Activated gamma-delta T cell treated with Interleukin-2 at 50 U/mL for 16 hours (primary cell): ENCODE measurements around the gene CCDC78.

ENCODE experiments used
- DNase-seq: peaks from one replicate; pipeline ENCODE4 v3.0.0-alpha.2; 2020

The CCDC78 gene

DNA sequence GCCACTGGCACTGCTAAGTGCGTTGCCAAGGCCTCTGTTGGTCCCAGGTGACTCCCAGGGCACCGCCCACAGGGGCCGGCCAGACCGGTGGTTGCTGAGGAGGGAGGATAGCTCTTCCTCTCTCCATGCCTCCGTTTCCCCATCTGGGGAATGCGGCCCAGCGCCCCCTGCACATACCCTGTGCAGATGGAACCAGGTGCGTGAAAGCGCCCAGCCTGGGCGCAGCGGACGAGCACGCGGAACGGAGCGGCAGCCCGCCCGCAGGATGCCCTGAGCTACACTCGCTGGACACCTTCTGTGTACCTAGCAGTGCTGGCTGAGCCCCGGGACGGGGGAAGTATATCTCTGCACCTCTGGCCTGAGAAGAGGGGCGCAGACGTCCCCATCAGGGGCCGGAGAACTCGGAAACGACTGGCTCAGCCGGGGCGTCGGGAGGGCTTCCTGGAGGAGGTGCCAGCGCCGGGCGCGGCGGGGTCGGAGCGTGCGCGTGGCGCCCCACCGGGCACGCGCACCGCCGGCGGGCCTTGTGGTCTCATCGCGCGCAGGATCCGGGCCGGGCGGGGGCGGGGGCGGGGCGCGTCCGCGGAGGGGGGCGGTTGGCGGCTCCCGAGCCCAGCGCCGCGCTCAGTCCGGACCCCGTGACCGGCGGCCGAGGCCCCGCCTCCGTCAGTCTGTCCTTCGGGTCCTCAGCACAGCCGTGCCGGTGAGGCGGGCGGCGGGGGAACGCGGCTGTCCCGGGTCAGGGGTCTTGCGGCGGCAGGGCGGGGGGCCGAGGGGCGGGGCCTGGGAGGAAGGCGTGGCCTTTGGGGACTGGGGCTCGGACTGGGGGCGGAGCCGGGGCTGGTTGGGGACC lies at the start of gene CCDC78, which contains the start of gene HAGHL:
Gene CCDC78 (minus strand): TSS at position 6 of the 853 bp plus-strand sequence. CDS start 76 bp downstream, outside the sequence.
Gene HAGHL (plus strand): TSS at position 669 of the 853 bp plus-strand sequence. CDS start 404 bp downstream, outside the sequence.
- DNase-seq = peak; percentile 63

DNA sequence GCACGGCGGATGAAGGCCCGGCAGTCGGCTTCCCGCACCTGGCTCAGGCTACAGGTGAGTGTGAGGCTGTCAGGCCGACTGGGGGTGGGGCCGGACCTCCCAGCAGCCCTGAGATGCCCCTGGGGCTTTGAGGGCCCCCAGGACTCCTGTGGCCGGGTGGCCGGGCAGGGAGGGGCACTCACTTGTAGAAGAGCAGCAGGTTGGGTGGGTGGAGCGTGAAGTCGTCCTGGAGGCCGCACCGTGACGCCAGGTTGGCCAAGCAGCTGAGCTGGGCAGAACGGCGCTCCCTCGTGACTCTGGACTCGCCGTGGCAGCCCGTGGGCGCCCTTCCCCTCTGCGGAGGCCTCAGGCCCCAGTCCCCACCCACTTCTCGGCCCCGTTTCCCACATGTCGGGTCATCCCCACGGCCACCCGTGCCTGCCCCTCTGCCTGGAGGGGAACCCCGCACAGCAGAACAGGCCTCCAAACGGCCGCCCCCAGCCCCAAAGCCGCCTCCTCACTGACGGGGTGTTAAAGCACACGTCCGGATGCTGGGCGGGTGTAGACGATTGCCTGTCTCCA lies 49.1 kb upstream of the CCDC78 start:
- DNase-seq = no peak

DNA sequence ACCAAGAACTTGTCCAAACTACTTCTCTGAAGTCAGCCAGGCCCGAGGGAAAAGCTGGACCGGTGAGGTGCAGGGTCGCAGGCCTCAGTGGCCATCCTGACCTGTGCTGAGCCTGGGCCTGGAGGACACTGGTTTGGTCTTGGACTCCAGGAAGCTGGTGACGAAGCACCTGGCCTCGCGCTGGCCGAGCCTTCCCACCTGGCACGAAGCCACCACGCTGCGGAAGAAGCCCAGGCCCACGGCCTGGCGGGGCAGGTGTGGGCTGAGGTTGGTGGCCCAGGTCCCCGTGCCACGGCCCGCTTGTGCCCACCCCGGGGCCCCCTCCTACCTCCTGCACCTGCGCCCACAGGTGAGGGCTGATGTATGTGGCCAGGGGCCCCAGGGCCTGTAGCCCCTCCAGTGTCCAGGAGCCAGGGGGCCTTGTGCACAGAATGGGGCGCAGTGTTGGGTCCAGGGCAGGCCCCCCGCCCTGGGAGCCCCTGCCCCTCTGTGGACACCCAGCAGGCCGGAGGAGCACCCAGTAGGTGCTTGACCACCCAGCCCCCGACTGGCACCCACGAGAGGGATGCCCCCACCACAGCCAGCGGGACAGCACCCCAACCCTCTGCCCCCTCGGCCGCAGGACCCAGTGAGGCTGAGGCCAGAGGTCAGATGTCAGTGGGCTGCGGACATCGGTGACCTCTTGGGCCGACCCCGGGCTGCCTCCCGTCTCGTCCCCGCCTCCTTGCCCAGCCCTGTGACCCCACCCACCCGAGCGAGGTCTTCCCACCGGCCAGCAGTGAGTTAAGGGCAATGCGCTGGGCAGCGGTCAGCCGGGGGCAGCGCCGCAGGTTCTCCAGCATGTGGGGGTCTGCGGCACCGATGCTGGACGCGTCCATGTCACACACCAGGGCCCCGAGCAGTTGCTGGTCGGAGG lies 48.1 kb upstream of the CCDC78 start:
- no peak for DNase-seq

DNA sequence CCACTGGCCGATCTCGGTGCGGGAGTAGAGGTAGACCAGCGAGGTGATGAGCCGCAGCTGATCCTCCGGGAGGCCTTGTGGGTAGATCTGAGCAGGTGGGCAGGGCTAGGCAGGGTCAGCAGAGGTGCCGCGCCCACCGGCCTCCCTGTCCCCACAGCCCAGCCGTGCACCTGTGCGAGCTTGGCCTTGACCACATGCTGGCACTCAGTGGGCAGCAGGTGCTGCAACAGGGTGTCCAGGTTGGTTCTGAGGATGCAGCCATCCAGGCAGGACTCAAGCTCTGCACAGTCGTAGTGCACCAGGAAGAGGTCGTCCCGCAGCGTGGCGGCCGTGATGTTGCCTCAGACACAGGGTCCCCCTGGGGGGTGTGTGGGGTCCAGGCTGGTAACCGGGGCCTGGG lies 46.7 kb upstream of the CCDC78 start:
- DNase-seq = no peak

DNA sequence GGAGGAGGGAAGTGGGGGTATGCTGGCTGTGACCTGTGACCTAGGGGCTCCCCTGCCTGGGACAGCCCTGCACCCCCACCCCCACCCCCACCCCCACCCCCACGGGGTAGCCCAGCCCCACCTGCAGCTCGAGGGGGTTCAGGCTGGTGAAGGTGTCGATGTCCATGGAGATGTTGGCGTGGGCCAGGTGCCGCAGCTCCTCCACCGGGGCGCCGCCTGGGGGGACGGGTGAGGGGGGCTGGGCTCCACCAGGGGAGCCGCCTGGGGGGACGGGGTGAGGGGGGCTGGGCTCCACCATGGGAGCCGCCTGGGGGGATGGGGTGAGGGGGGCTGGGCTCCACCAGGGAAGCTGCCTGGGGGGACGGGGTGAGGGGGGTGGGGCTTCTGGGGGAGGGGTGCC lies 44.2 kb upstream of the CCDC78 start:
- DNase-seq = no peak

DNA sequence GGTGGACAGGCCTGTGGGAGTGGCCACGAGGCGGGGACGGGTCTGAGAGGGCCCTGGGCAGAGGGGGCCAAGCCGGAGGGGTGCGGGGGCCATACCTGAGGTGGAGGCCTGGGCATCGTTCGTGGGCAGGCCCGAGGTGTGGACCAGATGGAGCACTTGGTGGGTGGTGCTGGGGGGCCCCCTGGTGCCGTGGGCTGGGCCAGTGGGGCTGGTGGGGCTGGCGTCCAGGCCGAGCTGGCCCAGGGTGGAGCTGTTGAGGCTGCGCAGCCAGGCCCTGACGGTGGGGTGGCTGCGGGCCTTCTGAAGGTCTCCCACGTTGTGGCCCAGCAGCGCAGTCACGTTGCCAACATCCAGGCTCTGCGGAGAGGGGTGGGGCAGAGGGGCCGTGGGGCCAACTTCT lies 43.7 kb upstream of the CCDC78 start:
- DNase-seq = no peak

DNA sequence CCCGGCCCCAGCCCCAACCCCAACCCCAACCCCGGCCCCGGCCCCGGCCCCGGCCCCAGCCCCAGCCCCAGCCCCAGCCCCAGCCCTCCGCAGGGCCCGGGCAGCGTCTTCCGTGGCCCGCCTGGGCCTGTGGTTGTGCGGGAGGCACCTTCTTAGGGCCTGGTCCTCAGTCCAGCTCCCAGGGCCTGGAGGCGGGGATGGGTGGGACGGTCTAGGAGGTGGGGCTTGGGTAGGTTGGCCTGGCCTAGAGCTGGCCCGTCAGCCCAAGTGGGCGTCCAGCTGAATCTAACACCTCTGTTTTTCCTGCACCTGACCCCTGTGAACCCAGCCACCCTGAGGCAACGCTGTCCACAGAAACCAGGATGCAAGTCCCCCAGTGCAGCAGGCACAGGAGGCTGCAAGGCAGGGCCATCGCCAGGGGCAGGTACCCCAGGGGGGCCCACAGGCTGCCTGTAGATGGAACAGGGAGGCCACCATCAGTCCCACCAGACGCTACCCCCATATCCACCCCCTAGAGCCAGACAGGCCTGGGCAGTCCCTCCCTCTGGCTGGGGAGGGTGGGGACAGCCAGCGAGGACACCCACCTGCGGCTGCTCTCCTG lies 43.0 kb upstream of the CCDC78 start:
- no peak for DNase-seq

DNA sequence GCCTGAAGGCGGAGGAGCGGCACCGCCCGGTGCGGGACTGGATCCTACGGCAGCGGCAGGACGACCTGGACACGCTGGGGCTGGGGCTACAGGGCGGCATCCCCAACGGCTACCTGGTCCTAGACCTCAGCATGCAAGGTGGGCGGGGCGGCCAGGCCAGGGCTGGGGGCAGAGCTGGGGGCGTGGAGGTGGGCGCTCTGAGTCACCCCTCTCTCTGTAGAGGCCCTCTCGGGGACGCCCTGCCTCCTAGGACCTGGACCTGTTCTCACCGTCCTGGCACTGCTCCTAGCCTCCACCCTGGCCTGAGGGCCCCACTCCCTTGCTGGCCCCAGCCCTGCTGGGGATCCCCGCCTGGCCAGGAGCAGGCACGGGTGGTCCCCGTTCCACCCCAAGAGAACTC lies 42.2 kb upstream of the CCDC78 start:
- DNase-seq = no peak

DNA sequence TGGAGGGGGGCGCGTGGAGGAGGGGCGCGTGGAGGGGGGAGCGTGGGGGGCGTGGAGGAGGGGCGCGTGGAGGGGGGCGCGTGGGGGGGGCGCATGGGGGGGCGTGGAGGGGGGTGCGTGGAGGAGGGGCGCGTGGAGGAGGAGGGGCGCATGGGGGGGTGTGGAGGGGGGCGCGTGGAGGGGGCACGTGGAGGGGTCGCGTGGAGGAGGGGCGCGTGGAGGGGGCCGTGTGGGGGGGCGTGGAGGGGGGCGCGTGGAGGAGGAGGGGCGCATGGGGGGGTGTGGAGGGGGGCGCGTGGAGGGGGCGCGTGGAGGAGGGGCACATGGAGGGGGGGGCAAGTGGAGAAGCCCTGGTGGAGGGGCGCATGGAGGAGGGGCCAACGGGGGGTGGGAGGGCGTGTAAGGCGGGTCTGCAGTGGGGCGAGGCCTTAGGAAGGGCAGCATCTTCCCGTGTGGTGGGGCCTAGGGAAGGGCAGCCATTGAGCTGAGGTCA lies 41.5 kb upstream of the CCDC78 start:
- no peak for DNase-seq

DNA sequence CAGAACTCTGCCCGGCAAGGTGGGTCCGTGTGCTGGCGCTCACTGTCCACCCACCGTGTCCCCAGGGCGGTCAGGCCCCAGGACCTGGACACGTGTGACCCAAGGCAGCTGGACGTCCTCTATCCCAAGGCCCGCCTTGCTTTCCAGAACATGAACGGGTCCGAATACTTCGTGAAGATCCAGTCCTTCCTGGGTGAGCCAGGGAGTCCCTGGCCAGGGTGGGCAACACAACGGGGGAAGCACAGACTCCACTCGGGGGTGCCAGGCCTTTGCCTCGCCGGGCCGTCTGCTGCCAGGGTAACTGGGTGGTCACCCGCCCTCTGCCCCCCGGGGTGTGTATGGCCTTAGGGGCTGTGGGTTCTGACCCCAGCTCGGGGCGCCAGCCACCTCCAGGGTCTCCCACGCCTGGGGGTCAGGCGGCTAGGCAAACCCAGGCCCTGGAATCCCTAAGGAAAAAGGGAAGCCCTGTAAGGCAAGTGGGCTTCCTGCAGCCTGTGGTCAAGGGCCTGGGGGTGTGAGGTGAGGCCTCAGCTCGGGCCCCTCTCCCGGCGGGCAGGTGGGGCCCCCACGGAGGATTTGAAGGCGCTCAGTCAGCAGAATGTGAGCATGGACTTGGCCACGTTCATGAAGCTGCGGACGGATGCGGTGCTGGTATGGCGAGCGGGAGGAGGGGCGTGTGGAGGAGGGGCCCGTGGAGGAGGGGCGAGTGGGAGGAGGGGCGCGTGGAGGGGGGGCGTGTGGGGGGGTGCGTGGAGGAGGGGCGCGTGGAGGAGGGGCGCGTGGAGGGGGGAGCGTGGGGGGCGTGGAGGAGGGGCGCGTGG lies 40.8 kb upstream of the CCDC78 start:
- no peak for DNase-seq

DNA sequence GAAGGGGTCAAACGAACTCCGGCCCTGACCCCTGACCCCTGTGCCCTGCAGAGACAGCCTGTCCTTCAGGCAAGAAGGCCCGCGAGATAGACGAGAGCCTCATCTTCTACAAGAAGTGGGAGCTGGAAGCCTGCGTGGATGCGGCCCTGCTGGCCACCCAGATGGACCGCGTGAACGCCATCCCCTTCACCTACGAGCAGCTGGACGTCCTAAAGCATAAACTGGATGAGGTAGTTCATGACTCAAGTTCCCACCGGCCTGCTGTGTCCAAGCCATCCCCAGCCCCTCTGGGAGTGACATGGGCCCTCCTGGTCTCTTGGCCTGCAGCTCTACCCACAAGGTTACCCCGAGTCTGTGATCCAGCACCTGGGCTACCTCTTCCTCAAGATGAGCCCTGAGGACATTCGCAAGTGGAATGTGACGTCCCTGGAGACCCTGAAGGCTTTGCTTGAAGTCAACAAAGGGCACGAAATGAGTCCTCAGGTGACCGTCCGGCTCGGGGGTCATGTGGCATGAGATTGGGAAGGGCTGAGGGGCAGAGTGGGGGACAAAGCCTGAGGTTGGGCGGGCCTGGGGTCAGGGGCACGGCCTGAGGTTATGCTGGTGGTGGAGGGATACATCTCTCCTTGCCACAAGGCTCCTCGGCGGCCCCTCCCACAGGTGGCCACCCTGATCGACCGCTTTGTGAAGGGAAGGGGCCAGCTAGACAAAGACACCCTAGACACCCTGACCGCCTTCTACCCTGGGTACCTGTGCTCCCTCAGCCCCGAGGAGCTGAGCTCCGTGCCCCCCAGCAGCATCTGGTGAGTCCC lies 40.0 kb upstream of the CCDC78 start:
- no peak for DNase-seq

DNA sequence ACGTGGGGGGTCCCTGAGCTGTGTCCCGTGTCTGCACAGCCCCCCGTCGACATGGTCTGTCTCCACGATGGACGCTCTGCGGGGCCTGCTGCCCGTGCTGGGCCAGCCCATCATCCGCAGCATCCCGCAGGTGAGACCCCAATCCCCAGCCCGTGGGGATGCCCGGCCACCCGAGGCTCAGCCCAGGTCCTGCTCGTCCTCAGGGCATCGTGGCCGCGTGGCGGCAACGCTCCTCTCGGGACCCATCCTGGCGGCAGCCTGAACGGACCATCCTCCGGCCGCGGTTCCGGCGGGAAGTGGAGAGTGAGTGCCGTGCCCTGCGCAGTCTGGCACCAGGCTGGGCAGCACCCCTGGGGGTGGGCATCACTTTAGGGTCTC lies 39.2 kb upstream of the CCDC78 start:
- no peak for DNase-seq

DNA sequence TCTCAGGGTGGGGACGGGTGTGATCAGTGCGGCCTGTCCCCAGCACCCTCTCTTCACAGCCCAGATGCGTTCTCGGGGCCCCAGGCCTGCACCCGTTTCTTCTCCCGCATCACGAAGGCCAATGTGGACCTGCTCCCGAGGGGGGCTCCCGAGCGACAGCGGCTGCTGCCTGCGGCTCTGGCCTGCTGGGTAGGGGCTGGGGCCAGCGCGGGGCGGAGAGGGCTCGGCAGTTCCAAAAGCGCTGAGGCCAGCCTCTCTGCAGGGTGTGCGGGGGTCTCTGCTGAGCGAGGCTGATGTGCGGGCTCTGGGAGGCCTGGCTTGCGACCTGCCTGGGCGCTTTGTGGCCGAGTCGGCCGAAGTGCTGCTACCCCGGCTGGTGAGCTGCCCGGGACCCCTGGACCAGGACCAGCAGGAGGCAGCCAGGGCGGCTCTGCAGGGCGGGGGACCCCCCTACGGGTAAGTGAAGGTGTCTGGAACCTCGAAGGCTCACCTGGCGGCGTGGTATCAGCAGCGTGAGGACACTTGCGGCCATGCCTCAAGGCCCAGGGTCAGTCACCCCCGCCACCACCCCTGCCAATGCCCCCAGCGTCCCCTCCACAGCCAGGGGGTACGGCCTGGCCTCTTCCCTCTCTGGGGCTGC lies 38.7 kb upstream of the CCDC78 start:
- no peak for DNase-seq

DNA sequence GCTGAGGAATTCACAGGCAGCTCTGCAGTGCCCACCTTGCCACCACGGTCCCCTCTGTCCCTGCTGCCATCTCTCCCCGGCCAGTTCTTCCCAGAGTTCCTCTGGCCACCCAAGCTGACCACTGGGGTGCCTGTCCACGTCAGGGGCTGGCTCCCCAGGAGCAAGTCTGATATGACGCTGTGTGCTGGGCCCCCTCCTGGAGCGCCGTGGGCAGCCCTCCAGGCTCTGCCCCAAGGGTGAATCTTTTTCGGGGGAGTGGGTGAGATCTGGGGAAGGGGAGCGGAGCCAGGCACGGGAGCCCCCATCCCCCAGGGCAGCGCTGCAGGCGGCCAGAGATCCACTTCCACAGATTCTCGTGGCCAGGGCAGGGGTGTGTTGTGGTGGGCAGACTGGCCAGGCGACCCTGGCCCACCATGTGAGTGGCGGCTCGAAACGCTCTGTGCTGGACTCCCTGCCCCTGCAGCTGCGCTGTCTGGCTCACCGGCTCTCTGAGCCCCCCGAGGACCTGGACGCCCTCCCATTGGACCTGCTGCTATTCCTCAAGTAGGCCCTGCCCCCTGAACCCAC lies 38.0 kb upstream of the CCDC78 start:
- DNase-seq = no peak

DNA sequence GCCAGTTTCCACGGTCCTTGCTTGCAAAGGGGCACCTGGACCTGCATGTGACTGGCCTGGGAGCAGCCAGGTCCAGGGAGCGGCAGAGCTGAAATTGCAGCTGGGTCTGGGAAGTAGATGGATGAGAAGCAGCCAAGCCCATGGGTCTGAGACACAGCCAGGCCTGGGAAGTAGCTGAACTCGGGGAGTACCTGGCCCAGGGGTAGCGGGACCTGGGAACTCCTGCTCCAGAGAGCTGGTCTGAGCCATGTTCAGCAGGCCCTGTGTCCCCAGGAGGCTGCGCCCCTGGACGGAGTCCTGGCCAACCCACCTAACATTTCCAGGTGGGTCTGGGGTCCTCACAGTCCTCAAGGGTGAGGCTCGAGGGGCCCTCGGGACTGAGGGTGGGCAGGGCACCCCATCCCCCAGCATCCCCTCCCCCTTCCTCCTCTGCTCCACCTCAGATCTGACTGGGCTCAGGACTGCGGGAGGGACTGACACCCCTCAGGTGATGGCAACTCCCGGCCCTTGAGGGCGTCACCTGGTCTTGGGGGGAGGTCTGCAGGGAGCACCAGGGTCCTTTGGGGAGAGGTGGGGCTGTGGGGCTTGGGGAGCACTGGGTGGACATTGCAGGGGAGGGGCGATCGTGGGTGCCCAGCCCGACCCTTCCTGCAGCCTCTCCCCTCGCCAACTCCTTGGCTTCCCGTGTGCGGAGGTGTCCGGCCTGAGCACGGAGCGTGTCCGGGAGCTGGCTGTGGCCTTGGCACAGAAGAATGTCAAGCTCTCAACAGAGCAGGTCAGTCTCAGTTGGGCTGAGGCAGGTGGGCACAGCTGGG lies 37.3 kb upstream of the CCDC78 start:
- no peak for DNase-seq

DNA sequence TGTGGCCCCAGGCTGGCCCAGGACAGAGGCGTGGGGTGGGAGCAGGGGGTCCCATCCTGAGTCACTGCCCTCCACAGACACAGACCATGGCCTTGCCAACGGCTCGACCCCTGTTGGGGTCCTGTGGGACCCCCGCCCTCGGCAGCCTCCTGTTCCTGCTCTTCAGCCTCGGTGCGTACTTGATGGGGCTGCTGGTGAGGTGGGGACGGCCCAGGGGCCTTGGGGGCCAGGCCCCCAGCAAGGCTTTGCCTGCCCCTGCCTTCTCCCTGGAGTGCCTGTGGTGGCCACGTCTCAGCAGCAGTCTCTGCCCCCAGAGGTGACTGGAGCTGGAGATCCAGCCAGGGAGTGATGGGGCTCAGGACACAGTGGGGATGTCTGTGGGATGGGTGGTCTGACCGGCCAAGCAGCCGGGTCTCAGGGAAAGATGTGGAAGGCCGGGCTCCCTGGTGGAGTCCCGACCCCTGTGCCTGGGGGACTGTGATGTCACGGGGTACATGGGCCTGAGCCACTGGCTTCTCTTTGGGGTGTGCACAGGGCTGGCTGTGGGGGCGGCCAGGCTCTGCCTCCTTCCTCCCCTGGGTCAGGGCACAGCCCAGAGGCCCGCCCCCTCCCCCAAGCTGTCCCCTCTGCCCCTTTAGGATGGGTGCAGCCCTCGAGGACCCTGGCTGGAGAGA lies 36.5 kb upstream of the CCDC78 start:
- no peak for DNase-seq

DNA sequence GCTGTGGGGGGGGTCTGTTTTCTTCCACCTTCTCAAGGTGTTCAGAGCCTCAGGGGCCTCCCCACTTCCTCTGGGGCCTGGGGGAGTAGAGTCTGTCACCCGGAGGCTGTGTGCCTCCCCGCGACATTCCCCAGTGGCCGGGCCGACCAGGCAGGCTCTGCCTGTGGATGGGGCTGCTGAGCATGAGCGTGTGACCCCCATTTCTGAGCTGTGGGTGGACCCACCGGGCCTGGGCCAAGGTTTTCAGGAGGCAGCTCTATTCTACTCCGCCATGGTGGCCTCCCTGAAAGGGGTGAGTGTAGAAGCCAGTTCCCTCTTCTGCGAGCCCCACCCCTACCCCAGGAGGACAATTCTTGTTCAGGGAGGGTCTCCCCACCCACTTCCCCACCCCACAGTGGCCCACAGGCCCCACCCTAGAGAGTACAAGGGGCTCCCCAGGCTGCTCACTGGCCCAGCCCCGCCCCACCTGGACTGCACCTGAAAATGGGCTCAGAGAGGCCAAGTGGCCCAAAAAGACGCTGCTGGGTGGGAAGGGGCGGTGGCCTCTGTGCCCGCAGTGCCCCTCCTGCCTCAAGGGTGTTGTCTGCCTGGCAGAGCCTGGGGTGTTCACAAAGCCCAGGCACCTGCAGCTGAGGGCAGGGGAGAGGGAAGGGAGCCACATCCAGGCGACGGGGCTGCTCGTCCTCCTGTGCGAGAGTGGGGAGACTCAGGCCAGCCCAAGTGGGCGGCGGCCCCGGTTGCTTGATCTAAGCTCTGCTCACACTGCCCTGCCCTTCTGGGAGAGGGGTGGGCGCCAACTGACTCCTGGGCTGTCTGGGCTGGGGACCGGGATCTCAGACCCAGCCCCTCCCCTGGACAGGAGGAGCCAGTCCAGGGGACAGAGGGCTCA lies 35.6 kb upstream of the CCDC78 start:
- no peak for DNase-seq
